8988T (cell line): ENCODE results near the gene TRAF3IP1.
A peak's percentile ranks its signal among the peaks of the same experiment; 100 is the strongest.
"Not testable (repeated sequence)": the region's sequence is repeated elsewhere in the genome, so short reads cannot be mapped to it uniquely, and the experiment has no call there.

ENCODE experiments used
- DNase-seq: peaks from one replicate; pipeline ENCODE4 v3.0.0; 2011

The TRAF3IP1 gene

GRCh38 chr2:238288650-238289573 is 31.4 kb upstream of the TRAF3IP1 start:
- peak; percentile 90 for DNase-seq

- no peak for DNase-seq
These were observed 30.7 kb upstream of the TRAF3IP1 start for GRCh38 chr2:238289574-238289973.

GRCh38 chr2:238290091-238290509 is 30.2 kb upstream of the TRAF3IP1 start:
- DNase-seq, result no peak

GRCh38 chr2:238290715-238291549 is 29.4 kb upstream of the TRAF3IP1 start:
- no peak for DNase-seq

GRCh38 chr2:238291550-238292281 is 28.6 kb upstream of the TRAF3IP1 start:
- no peak for DNase-seq

- DNase-seq, result no peak
These were observed 26.3 kb upstream of the TRAF3IP1 start for GRCh38 chr2:238294046-238294392.

- DNase-seq, result no peak
These were observed 25.8 kb upstream of the TRAF3IP1 start for GRCh38 chr2:238294393-238295143.

- DNase-seq, result no peak
These were observed 24.9 kb upstream of the TRAF3IP1 start for GRCh38 chr2:238295144-238296112.

GRCh38 chr2:238296638-238297457 is 23.5 kb upstream of the TRAF3IP1 start:
- no peak for DNase-seq

- no peak for DNase-seq
These were observed 20.5 kb upstream of the TRAF3IP1 start for GRCh38 chr2:238299803-238300202.

GRCh38 chr2:238302087-238302486 is 18.2 kb upstream of the TRAF3IP1 start:
- no peak for DNase-seq

- DNase-seq, result no peak
These were observed 17.6 kb upstream of the TRAF3IP1 start for GRCh38 chr2:238302751-238303150.

GRCh38 chr2:238304116-238304515 is 16.2 kb upstream of the TRAF3IP1 start:
- DNase-seq, result no peak

GRCh38 chr2:238305092-238305862 is 15.0 kb upstream of the TRAF3IP1 start:
- no peak for DNase-seq

GRCh38 chr2:238305965-238306671 is 14.2 kb upstream of the TRAF3IP1 start:
- no peak for DNase-seq

GRCh38 chr2:238306672-238306998 is 13.7 kb upstream of the TRAF3IP1 start:
- no peak for DNase-seq

GRCh38 chr2:238308177-238308576 is 12.1 kb upstream of the TRAF3IP1 start:
- no peak for DNase-seq

- not testable (repeated sequence) for DNase-seq
These were observed 9.6 kb upstream of the TRAF3IP1 start for GRCh38 chr2:238310721-238311120.
